H9 (cell line): ENCODE measurements around the gene CYB5R2. TPM values are rescaled to one million over a fixed set of nuclear protein-coding genes. Genes with fewer than 3 reads are reported as not detected.

Source experiments
- DNase-seq: peaks from one replicate; pipeline ENCODE4 v3.0.0-alpha.2; 2017
- H2AFZ ChIP-seq: one replicate; pipeline ENCODE4 v1.6.1; 2013; ENCODE audit warnings: mild to moderate bottlenecking, low read length, control low read depth, moderate library complexity
- H2AK5ac ChIP-seq: 2 replicates; pipeline ENCODE4 v1.6.1; 2013; ENCODE audit warnings: low read length, control low read depth, mixed read lengths; ENCODE audit not compliant: insufficient read length
- H2BK120ac ChIP-seq: one replicate; pipeline ENCODE4 v1.6.1; 2013; ENCODE audit warnings: low read depth, mild to moderate bottlenecking, low read length, control low read depth, inconsistent platforms; ENCODE audit not compliant: poor library complexity, severe bottlenecking
- H2BK12ac ChIP-seq: 2 replicates; pipeline ENCODE4 v1.6.1; 2013; ENCODE audit warnings: low read length, control low read depth, mixed read lengths, low read depth; ENCODE audit not compliant: insufficient read length
- H2BK15ac ChIP-seq: 2 replicates; pipeline ENCODE4 v1.6.1; 2013; ENCODE audit warnings: low read depth, low read length, control low read depth
- H2BK20ac ChIP-seq: one replicate; pipeline ENCODE4 v1.6.1; 2013; ENCODE audit warnings: low read depth, mild to moderate bottlenecking, low read length, control low read depth, inconsistent platforms; ENCODE audit not compliant: poor library complexity, severe bottlenecking
- H2BK5ac ChIP-seq: 2 replicates; pipeline ENCODE4 v1.6.1; 2013; ENCODE audit warnings: low read length, control low read depth, mixed read lengths; ENCODE audit not compliant: insufficient read length
- H3K14ac ChIP-seq: 2 replicates; pipeline ENCODE4 v1.6.1; 2013; ENCODE audit warnings: low read length, control low read depth; ENCODE audit not compliant: insufficient read depth
- H3K18ac ChIP-seq: 2 replicates; pipeline ENCODE4 v1.6.1; 2013; ENCODE audit warnings: low read depth, mild to moderate bottlenecking, mixed read lengths, low read length, control low read depth; ENCODE audit not compliant: insufficient read length
- H3K23ac ChIP-seq: 2 replicates; pipeline ENCODE4 v1.6.1; 2013; ENCODE audit warnings: low read length, control low read depth, mixed read lengths, low read depth; ENCODE audit not compliant: insufficient read length
- H3K23me2 ChIP-seq: 2 replicates; pipeline ENCODE4 v1.6.1; 2013; ENCODE audit warnings: low read depth, mild to moderate bottlenecking, mixed read lengths, low read length, control low read depth; ENCODE audit not compliant: insufficient read length, poor library complexity, severe bottlenecking
- H3K27ac ChIP-seq: 2 replicates; pipeline ENCODE4 v1.5.1; 2013; ENCODE audit warnings: low read length, control low read depth, mixed read lengths, low read depth; ENCODE audit not compliant: insufficient read length
- H3K27me3 ChIP-seq: 2 replicates; pipeline ENCODE4 v1.6.1; 2013; ENCODE audit warnings: low read length, control low read depth, inconsistent platforms; ENCODE audit not compliant: insufficient read depth
- H3K4ac ChIP-seq: 2 replicates; pipeline ENCODE4 v1.6.1; 2013; ENCODE audit warnings: low read depth, mild to moderate bottlenecking, control low read depth, inconsistent platforms, low read length, moderate library complexity
- H3K4me1 ChIP-seq: 2 replicates; pipeline ENCODE4 v1.6.1; 2013; ENCODE audit warnings: low read length, control low read depth, inconsistent platforms; ENCODE audit not compliant: insufficient read depth
- H3K4me2 ChIP-seq: 2 replicates; pipeline ENCODE4 v1.6.1; 2013; ENCODE audit warnings: low read length, control low read depth, mixed read lengths; ENCODE audit not compliant: insufficient read length, insufficient read depth
- H3K56ac ChIP-seq: 2 replicates; pipeline ENCODE4 v1.6.1; 2013; ENCODE audit warnings: low read depth, mild to moderate bottlenecking, mixed read lengths, low read length, control low read depth; ENCODE audit not compliant: insufficient read length
- H3K79me1 ChIP-seq: 2 replicates; pipeline ENCODE4 v1.6.1; 2013; ENCODE audit warnings: low read depth, mild to moderate bottlenecking, moderate library complexity, low read length, control low read depth, inconsistent platforms; ENCODE audit not compliant: insufficient read depth, poor library complexity, severe bottlenecking
- H3K79me2 ChIP-seq: 2 replicates; pipeline ENCODE4 v1.6.1; 2013; ENCODE audit warnings: low read length, control low read depth, inconsistent platforms; ENCODE audit not compliant: insufficient read depth
- H3K9ac ChIP-seq: 2 replicates; pipeline ENCODE4 v1.6.1; 2013; ENCODE audit warnings: low read length, control low read depth, mixed read lengths; ENCODE audit not compliant: insufficient read length; ENCODE audit errors: extremely low read depth
- H3K9me3 ChIP-seq: one replicate; pipeline ENCODE4 v1.6.1; 2013; ENCODE audit warnings: low read depth, low read length, inconsistent platforms; ENCODE audit not compliant: control insufficient read depth
- H3T11ph ChIP-seq: one replicate; pipeline ENCODE4 v1.6.1; 2013; ENCODE audit warnings: mild to moderate bottlenecking, low read length, control low read depth, inconsistent platforms
- H4K20me1 ChIP-seq: one replicate; pipeline ENCODE4 v1.6.1; 2013; ENCODE audit not compliant: control insufficient read depth, insufficient read length, insufficient read depth
- H4K5ac ChIP-seq: 2 replicates; pipeline ENCODE4 v1.6.1; 2013; ENCODE audit warnings: low read depth, mild to moderate bottlenecking, mixed read lengths, low read length, control low read depth; ENCODE audit not compliant: insufficient read length
- H4K8ac ChIP-seq: replicated peaks from 2 replicates; pipeline ENCODE4 v1.6.1; 2013; ENCODE audit warnings: low read length, control low read depth, mixed read lengths, low read depth; ENCODE audit not compliant: insufficient read length
- H4K91ac ChIP-seq: 2 replicates; pipeline ENCODE4 v1.6.1; 2013; ENCODE audit warnings: low read depth, mild to moderate bottlenecking, moderate library complexity, mixed read lengths, low read length, control low read depth; ENCODE audit not compliant: insufficient read length
- H3K27ac Mint-ChIP-seq, 3 experiments: 2 replicates in 2 of 3; 3 replicates in 1 of 3; pipeline ENCODE4 v1.8.0; 2020 to 2021; ENCODE audit warnings: mixed read lengths in 3 of 3, mild to moderate bottlenecking in 1 of 3, moderate library complexity in 1 of 3
- H3K27me3 Mint-ChIP-seq: 2 replicates; pipeline ENCODE4 v1.8.0; 2021; ENCODE audit warnings: low read depth, mild to moderate bottlenecking, moderate library complexity, mixed read lengths
- H3K36me3 Mint-ChIP-seq, 3 experiments: 2 replicates in 2 of 3; 3 replicates in 1 of 3; pipeline ENCODE4 v1.8.0; 2020 to 2021; ENCODE audit warnings: low read depth in 3 of 3, mixed read lengths in 3 of 3; ENCODE audit not compliant: insufficient read depth in 1 of 3
- H3K4me1 Mint-ChIP-seq, 2 experiments: 2 replicates each; pipeline ENCODE4 v1.8.0; 2020; ENCODE audit warnings: mixed read lengths in 2 of 2
- H3K4me3 Mint-ChIP-seq, 2 experiments: 2 replicates in 1 of 2; 3 replicates in 1 of 2; pipeline ENCODE4 v1.8.0; 2020 to 2021; ENCODE audit warnings: mild to moderate bottlenecking in 2 of 2, mixed read lengths in 2 of 2, moderate library complexity in 1 of 2
- H3K9me3 Mint-ChIP-seq, 2 experiments: 2 replicates in 1 of 2; 3 replicates in 1 of 2; pipeline ENCODE4 v1.8.0; 2020; ENCODE audit warnings: mild to moderate bottlenecking in 2 of 2, mixed read lengths in 2 of 2, moderate library complexity in 1 of 2
- CTCF ChIP-seq: fragments of 200-600 bp; sonication (generic); conservative IDR thresholded peaks from 3 replicates; pipeline ENCODE4 v1.8.0; 2021; ENCODE audit warnings: antibody characterized with exemption, mild to moderate bottlenecking
- WGBS: extraction: QIAGEN DNeasy Blood & Tissue Kit; methylation state at CpG from one replicate; pipeline ENCODE4 v1.1.7; 2013; ENCODE audit warnings: missing lambda C conversion rate, low lambda C conversion rate, mixed read lengths; ENCODE audit not compliant: insufficient read length; ENCODE audit errors: extremely low coverage; 5-methylcytosine and 5-hydroxymethylcytosine counted together
- total RNA-seq: library from RNA; stranded (reverse); gene quantifications from 2 replicates; pipeline ENCODE4 v1.2.1, GENCODE V29; 2021

Gene CYB5R2
- total RNA-seq, 1 experiment from 2014 or later: 44.5 TPM

GRCh38 chr11:7668911-7669310 is 4.4 kb downstream of the CYB5R2 start:
- no CpG with 5 or more reads among the region's 5 CpGs for WGBS
- Histone ChIP-seq H3K23me2 (peaks cover 4% of the 10 kb centered on the region), H3K23ac (no peak overlapping the region), H2BK120ac (no peak overlapping the region), H3K4me1 (peaks cover 5% of the 10 kb centered on the region; the same call in 1 of the 2 replicates), H3K27ac (no peak overlapping the region), H3T11ph (no peak overlapping the region), H3K9me3 (peaks cover 11% of the 10 kb centered on the region), H2BK15ac (no peak overlapping the region), H3K79me2 (no peaks in the 10 kb centered on the region), H3K4ac (no peak overlapping the region), H3K27me3 (no peaks in the 10 kb centered on the region), H3K14ac (no peak overlapping the region), H2BK20ac (no peak overlapping the region), H2AK5ac (no peak overlapping the region), H3K4me2 (no peak overlapping the region), H2BK12ac (no peak overlapping the region), H3K56ac (no peak overlapping the region), H4K91ac (no peak overlapping the region), H4K8ac (no peak overlapping the region), H4K5ac (no peak overlapping the region), H4K20me1 (peaks cover 1% of the 10 kb centered on the region), H3K9ac (no peak overlapping the region), H2AFZ (no peak overlapping the region), H3K18ac (no peak overlapping the region), H3K79me1 (no peaks in the 10 kb centered on the region), H2BK5ac (no peak overlapping the region)
- no peak overlapping the region for H3K4me3 Mint-ChIP-seq
- no peaks in the 10 kb centered on the region; the same call in none of the 2 replicates for H3K27me3 Mint-ChIP-seq
- peaks cover 38 to 41% of the 10 kb centered on the region in 2 experiments for H3K4me1 Mint-ChIP-seq
- peak overlapping the region in 1 of 3 experiments; percentile 57; a peak in 1 of 7 replicates for H3K27ac Mint-ChIP-seq
- TF ChIP-seq CTCF: no peak
- DNase-seq: no peak
- H3K36me3 Mint-ChIP-seq: peaks cover 35 to 69% (median 62%) of the 10 kb centered on the region in 3 experiments
- peaks cover 8 to 15% of the 10 kb centered on the region in 2 experiments for H3K9me3 Mint-ChIP-seq
